H1 (cell line): ENCODE measurements around the gene DRC7. TPM values are rescaled to one million over a fixed set of nuclear protein-coding genes. Genes with fewer than 3 reads are reported as not detected.

ENCODE experiments used
- CTCF ChIA-PET: fragments of 300-600 bp; sonication (Branson Sonifier 250); formaldehyde crosslinking; loops from one replicate; lab custom pipeline; 2021; ENCODE audit not compliant: partially characterized antibody; lab: Charles Lee
- POLR2A ChIA-PET: fragments of 300-600 bp; sonication (Branson Sonifier 250); formaldehyde crosslinking; loops from one replicate; lab custom pipeline; 2021; ENCODE audit warnings: inconsistent platforms; ENCODE audit not compliant: partially characterized antibody; lab: Charles Lee
- DNase-seq, 2 experiments: peaks; one replicate each; pipeline versions ENCODE4 v3.0.0 to v3.0.0-alpha.2; 2010 to 2022; ENCODE audit warnings: low spot score in 2 of 2, low read depth in 1 of 2, mixed read lengths in 1 of 2
- FAIRE-seq: peaks from 2 replicates; lab custom pipeline; 2011; peaks lifted over from hg19 to GRCh38; lab: Jason Lieb, UNC
- H2AFZ ChIP-seq: 2 replicates; pipeline ENCODE4 v1.8.1; 2012; ENCODE audit warnings: low read length, inconsistent platforms
- H2AK5ac ChIP-seq: 2 replicates; pipeline ENCODE4 v1.6.1; 2013; ENCODE audit warnings: low read depth, low read length
- H2BK120ac ChIP-seq: replicated peaks from 2 replicates; pipeline ENCODE3; 2013; ENCODE audit warnings: low read depth, low read length, inconsistent platforms
- H2BK12ac ChIP-seq: 2 replicates; pipeline ENCODE4 v1.6.1; 2013; ENCODE audit warnings: low read depth, low read length
- H2BK15ac ChIP-seq: 2 replicates; pipeline ENCODE4 v1.6.1; 2013; ENCODE audit warnings: low read length
- H2BK20ac ChIP-seq: 2 replicates; pipeline ENCODE4 v1.6.1; 2013; ENCODE audit warnings: low read length
- H2BK5ac ChIP-seq: 2 replicates; pipeline ENCODE4 v1.6.1; 2013; ENCODE audit warnings: low read depth, low read length
- H3K14ac ChIP-seq: 2 replicates; pipeline ENCODE4 v1.6.1; 2013; ENCODE audit warnings: inconsistent platforms; ENCODE audit not compliant: insufficient read length
- H3K18ac ChIP-seq: 2 replicates; pipeline ENCODE4 v1.6.1; 2013; ENCODE audit warnings: low read length; ENCODE audit errors: extremely low read depth
- H3K23ac ChIP-seq: 2 replicates; pipeline ENCODE4 v1.6.1; 2013; ENCODE audit warnings: inconsistent platforms; ENCODE audit not compliant: insufficient read length
- H3K23me2 ChIP-seq: 2 replicates; pipeline ENCODE4 v1.6.1; 2013; ENCODE audit warnings: low read depth, low read length
- H3K27ac ChIP-seq: 2 replicates; pipeline ENCODE4 v1.6.1; 2011; ENCODE audit warnings: low read depth, low read length, inconsistent platforms
- H3K27me3 ChIP-seq, 4 experiments: replicated peaks in 1 of 4; 1 replicate in 1 of 4; 2 replicates in 3 of 4; pipeline versions ENCODE4 v1.6.1 to v1.8.1; 2011 to 2013; ENCODE audit warnings: low read length in 3 of 4, mild to moderate bottlenecking in 3 of 4, inconsistent platforms in 2 of 4, mixed read lengths in 2 of 4, moderate library complexity in 1 of 4; ENCODE audit not compliant: control insufficient read depth in 3 of 4, insufficient read depth in 3 of 4; ENCODE audit errors: extremely low read depth in 1 of 4
- H3K36me3 ChIP-seq, 4 experiments: 2 replicates each; pipeline versions ENCODE4 v1.6.1 to v1.8.1; 2011 to 2013; ENCODE audit warnings: mild to moderate bottlenecking in 4 of 4, low read length in 3 of 4, moderate library complexity in 2 of 4, control low read depth in 1 of 4, inconsistent platforms in 1 of 4; ENCODE audit not compliant: insufficient read depth in 4 of 4, control insufficient read depth in 2 of 4
- H3K4ac ChIP-seq: replicated peaks from 2 replicates; pipeline ENCODE3; 2013; ENCODE audit warnings: low read length, low read depth, mixed read lengths, inconsistent platforms; ENCODE audit not compliant: insufficient read length
- H3K4me1 ChIP-seq, 4 experiments: replicated peaks in 1 of 4; 1 replicate in 1 of 4; 2 replicates in 3 of 4; pipeline versions ENCODE4 v1.6.1 to v1.8.1; 2011 to 2013; ENCODE audit warnings: low read length in 3 of 4, inconsistent platforms in 2 of 4, mixed read lengths in 1 of 4; ENCODE audit not compliant: insufficient read depth in 4 of 4, control insufficient read depth in 3 of 4
- H3K4me2 ChIP-seq, 2 experiments: 2 replicates each; pipeline versions ENCODE4 v1.6.1 to v1.8.1; 2011 to 2013; ENCODE audit warnings: low read depth in 2 of 2, low read length in 2 of 2, control low read depth in 1 of 2, inconsistent platforms in 1 of 2, mild to moderate bottlenecking in 1 of 2; ENCODE audit not compliant: insufficient read depth in 1 of 2
- H3K4me3 ChIP-seq, 4 experiments: fragments of 200-600, 300-600 bp in 1 of 4; sonication (generic), shearing (Covaris generic), sonication (Bioruptor Twin) in 1 of 4; 2 replicates each; pipeline versions ENCODE4 v1.5.1 to v1.8.1; 2011 to 2016; ENCODE audit warnings: low read length in 4 of 4, low read depth in 3 of 4, control low read depth in 2 of 4, inconsistent platforms in 2 of 4, mild to moderate bottlenecking in 2 of 4, mixed read lengths in 1 of 4, moderate library complexity in 1 of 4; ENCODE audit not compliant: insufficient read depth in 2 of 4; ENCODE audit errors: extremely low read depth in 1 of 4
- H3K56ac ChIP-seq: replicated peaks from 2 replicates; pipeline ENCODE3; 2013; ENCODE audit warnings: low read depth, mild to moderate bottlenecking, mixed read lengths, low read length, inconsistent platforms; ENCODE audit not compliant: insufficient read length
- H3K79me1 ChIP-seq: 2 replicates; pipeline ENCODE4 v1.6.1; 2013; ENCODE audit warnings: low read depth, low read length, control low read depth
- H3K79me2 ChIP-seq, 2 experiments: 2 replicates each; pipeline versions ENCODE4 v1.6.1 to v1.8.1; 2012 to 2013; ENCODE audit warnings: low read length in 2 of 2, mild to moderate bottlenecking in 2 of 2, inconsistent platforms in 1 of 2; ENCODE audit not compliant: insufficient read depth in 2 of 2, control insufficient read depth in 1 of 2
- H3K9ac ChIP-seq, 4 experiments: replicated peaks in 1 of 4; 1 replicate in 1 of 4; 2 replicates in 3 of 4; pipeline versions ENCODE4 v1.6.1 to v1.8.1; 2011 to 2013; ENCODE audit warnings: low read depth in 3 of 4, low read length in 3 of 4, control low read depth in 2 of 4, mild to moderate bottlenecking in 2 of 4, moderate library complexity in 2 of 4, inconsistent platforms in 1 of 4; ENCODE audit errors: extremely low read depth in 1 of 4
- H3K9me3 ChIP-seq, 2 experiments: 2 replicates each; pipeline versions ENCODE4 v1.6.1 to v1.8.1; 2012 to 2013; ENCODE audit warnings: mild to moderate bottlenecking in 2 of 2, moderate library complexity in 2 of 2, control low read depth in 1 of 2, inconsistent platforms in 1 of 2, low read depth in 1 of 2, low read length in 1 of 2, mixed read lengths in 1 of 2; ENCODE audit not compliant: insufficient read depth in 2 of 2
- H4K20me1 ChIP-seq, 2 experiments: replicated peaks in 1 of 2; 2 replicates each; pipeline versions ENCODE3 to v1.8.1; 2011 to 2013; ENCODE audit warnings: inconsistent platforms in 2 of 2, low read length in 2 of 2, mild to moderate bottlenecking in 1 of 2; ENCODE audit not compliant: insufficient read depth in 2 of 2, control insufficient read depth in 1 of 2
- H4K5ac ChIP-seq: 2 replicates; pipeline ENCODE4 v1.6.1; 2013; ENCODE audit warnings: low read length, low read depth, mixed read lengths, inconsistent platforms; ENCODE audit not compliant: insufficient read length
- H4K8ac ChIP-seq: 2 replicates; pipeline ENCODE4 v1.8.0; 2013; ENCODE audit warnings: mild to moderate bottlenecking, moderate library complexity, low read length, inconsistent platforms; ENCODE audit not compliant: insufficient read depth; ENCODE audit errors: extremely low read depth
- H4K91ac ChIP-seq: replicated peaks from 2 replicates; pipeline ENCODE3; 2013; ENCODE audit warnings: low read length, mixed read lengths, inconsistent platforms; ENCODE audit not compliant: insufficient read length
- JUN ChIP-seq: IDR thresholded peaks from 2 replicates; pipeline ENCODE4 v1.6.1; 2011; ENCODE audit warnings: low read depth, mild to moderate bottlenecking, improper control_type of control experiment, low read length
- KDM1A ChIP-seq: fragments of 200-600, 300-600 bp; sonication (generic); IDR thresholded peaks from 2 replicates; pipeline ENCODE4 v1.7.1; 2016; ENCODE audit warnings: mild to moderate bottlenecking, low read length, borderline replicate concordance
- NANOG ChIP-seq: IDR thresholded peaks from 2 replicates; pipeline ENCODE4 v1.6.1; 2011; ENCODE audit warnings: low read length, low read depth, mild to moderate bottlenecking, inconsistent platforms; ENCODE audit not compliant: insufficient read depth, poor library complexity, severe bottlenecking
- NRF1 ChIP-seq: IDR thresholded peaks from 2 replicates; pipeline ENCODE4 v1.6.1; 2011; ENCODE audit warnings: mild to moderate bottlenecking, low read depth, low read length, improper control_type of control experiment
- PHF8 ChIP-seq: fragments of 200-600 bp; sonication (generic); conservative IDR thresholded peaks from 2 replicates; pipeline ENCODE4 v1.7.1; 2012; ENCODE audit warnings: low read depth, mild to moderate bottlenecking, inconsistent platforms, low read length, moderate library complexity
- SIN3A ChIP-seq, 2 experiments: IDR thresholded peaks in 1 of 2; conservative IDR thresholded peaks in 1 of 2; 2 replicates each; pipeline ENCODE4 v1.6.1; 2011 to 2012; ENCODE audit warnings: low read length in 2 of 2, improper control_type of control experiment in 1 of 2, low read depth in 1 of 2, mild to moderate bottlenecking in 1 of 2
- TAF1 ChIP-seq: IDR thresholded peaks from 2 replicates; pipeline ENCODE4 v1.6.1; 2011; ENCODE audit warnings: mild to moderate bottlenecking, low read depth, low read length
- TCF12 ChIP-seq: IDR thresholded peaks from 2 replicates; pipeline ENCODE4 v1.6.1; 2011; ENCODE audit warnings: low read depth, mild to moderate bottlenecking, low read length
- WGBS, 2 experiments: shearing (Covaris generic) in 1 of 2; methylation state at CpG; one replicate each; pipeline versions ENCODE4 v1.1.6 to v1.1.7; 2013 to 2015; ENCODE audit warnings: low lambda C conversion rate in 2 of 2, mixed read lengths in 2 of 2, inconsistent platforms in 1 of 2, low coverage in 1 of 2, missing lambda C conversion rate in 1 of 2; ENCODE audit not compliant: insufficient replicate concordance in 2 of 2, insufficient coverage in 1 of 2, insufficient read length in 1 of 2; ENCODE audit errors: extremely low coverage in 1 of 2, missing lambda C conversion rate in 1 of 2; 5-methylcytosine and 5-hydroxymethylcytosine counted together
- polyA plus RNA-seq, 7 experiments: library from polyadenylated mRNA; depleted of rRNA in 3 of 7; stranded (reverse) in 5 of 7; unstranded in 2 of 7; fragments of >200 nt in 5 of 7; fragments of 200-250 nt in 2 of 7; gene quantifications; 1 replicate in 5 of 7; 2 replicates in 1 of 7; 4 replicates in 1 of 7; pipeline versions ENCODE4 v1.2.1 to v1.2.3, GENCODE V29; 2011 to 2013; ENCODE audit warnings: missing spikeins in 2 of 7, mixed read lengths in 2 of 7
- total RNA-seq: library from RNA; stranded (reverse); fragmentation: NEBNext Ultra II Directional; extraction: Animal tissue kit (Norgen Biotek cat#: 25700); gene quantifications from 2 replicates; pipeline ENCODE4 v1.2.1, GENCODE V29; 2021
- TF ChIP-seq, protein P1 (sequence below): IDR thresholded peaks from 2 replicates; pipeline ENCODE4 v1.6.1; 2011; ENCODE audit warnings: low read depth, mild to moderate bottlenecking, low read length; ENCODE audit not compliant: insufficient read depth

The DRC7 gene
- total and polyA plus RNA-seq, 2 of the 8 experiments (the other 6 are each of a cell fraction or from before 2014, with no cell fraction given): 0.14 TPM; not detected in 1

GRCh38 chr16:57668263-57668571 is 26.4 kb upstream of the DRC7 start, which contains the start of gene ADGRG3:
Gene ADGRG3 (plus strand): TSS chr16:57668306. CDS start chr16:57668348, 42 bp downstream.
- Histone ChIP-seq H2BK12ac (0 out of 2 replicates have a peak within 1 kb of the TSS, but pooled peaks have one; percentile 50), H4K20me1 (no peaks in the 10 kb centered on the region), H3K23ac (no peak within 1 kb of the TSS), H2AK5ac (0 out of 2 replicates have a peak within 1 kb of the TSS, but pooled peaks have one; percentile 9), H4K8ac (peak within 1 kb of the TSS; percentile 19), H3K27me3 (no peaks in the 10 kb centered on the region), H3K14ac (no peak within 1 kb of the TSS), H3K9me3 (no peaks in the 10 kb centered on the region), H3K4me3 (no peak within 1 kb of the TSS), H2AFZ (no peak within 1 kb of the TSS), H3K18ac (no peak within 1 kb of the TSS), H2BK120ac (no peak within 1 kb of the TSS), H3K79me1 (no peaks in the 10 kb centered on the region), H3K4me2 (no peak within 1 kb of the TSS), H4K5ac (no peak within 1 kb of the TSS), H3K4ac (no peak within 1 kb of the TSS), H3K4me1 (peaks cover 0 to 4% (median 0%) of the 10 kb centered on the region in 4 experiments; a peak in 3 of 7 replicates), H3K27ac (no peak within 1 kb of the TSS), H2BK15ac (no peak within 1 kb of the TSS), H2BK20ac (no peak within 1 kb of the TSS), H3K23me2 (no peaks in the 10 kb centered on the region), H3K79me2 (no peaks in the 10 kb centered on the region), H3K36me3 (no peaks in the 10 kb centered on the region), H3K9ac (no peak within 1 kb of the TSS; a peak in 1 of 7 replicates), H4K91ac (no peak within 1 kb of the TSS), H2BK5ac (peak within 1 kb of the TSS; percentile 60; the same call in 1 of the 2 replicates), H3K56ac (no peak within 1 kb of the TSS)
- FAIRE-seq (no peak), DNase-seq (no peak)
- POLR2A ChIA-PET: interaction anchor here (1.2 kb wide), 1 partner anchor 67 kb away, joined by 3 read pairs; no protein-coding TSS in a partner anchor
- TF ChIP-seq PHF8: no peak
- no peak for TF ChIP-seq NRF1
- TF ChIP-seq TAF1: no peak
- TF ChIP-seq JUN: no peak
- TF ChIP-seq TCF12: no peak
- TF ChIP-seq, protein P1, sequence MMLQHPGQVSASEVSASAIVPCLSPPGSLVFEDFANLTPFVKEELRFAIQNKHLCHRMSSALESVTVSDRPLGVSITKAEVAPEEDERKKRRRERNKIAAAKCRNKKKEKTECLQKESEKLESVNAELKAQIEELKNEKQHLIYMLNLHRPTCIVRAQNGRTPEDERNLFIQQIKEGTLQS: no peak
- no peak for TF ChIP-seq NANOG
- TF ChIP-seq KDM1A: no peak
- TF ChIP-seq SIN3A (conservative IDR thresholded peaks at IDR 0.05 in 1 of 2, IDR thresholded peaks at IDR 0.05 in 1 of 2; ENCODE audit: low read depth in 1 of 2, low read length in 2 of 2): no peak
- 91% methylated on average over 11 of the region's 11 CpGs; no CpG with 5 or more reads in 1 of the 2 experiments for WGBS, 2 experiments
- CTCF ChIA-PET: interaction anchor here (0.8 to 6.7 kb wide), 22 partner anchors 9 to 224 kb away, joined by 3 to 47 read pairs (median 5); no protein-coding TSS in a partner anchor
